Endothelial cell of umbilical vein (primary cell): ENCODE data around the gene STAU1.

Experiments
- CTCF ChIP-seq, 2 donors: IDR thresholded peaks; 1 replicate in 1 of 2; 2 replicates in 1 of 2; pipeline ENCODE4 v1.5.1; 2011; ENCODE audit warnings: low read length in 2 of 2, mild to moderate bottlenecking in 2 of 2, moderate library complexity in 2 of 2, control low read depth in 1 of 2, inconsistent platforms in 1 of 2, low read depth in 1 of 2; ENCODE audit not compliant: insufficient read depth in 1 of 2; ENCODE audit errors: extremely low read depth in 1 of 2
- EZH2 ChIP-seq: IDR thresholded peaks from 2 replicates; pipeline ENCODE4 v1.6.1; 2012; ENCODE audit warnings: borderline replicate concordance, low read depth, mild to moderate bottlenecking, moderate library complexity, low read length, inconsistent platforms; ENCODE audit not compliant: severe bottlenecking
- FOS ChIP-seq: IDR thresholded peaks from 2 replicates; pipeline ENCODE4 v1.6.1; 2011; ENCODE audit warnings: mild to moderate bottlenecking, low read length, moderate library complexity, borderline replicate concordance; ENCODE audit not compliant: insufficient read depth
- JUN ChIP-seq: IDR thresholded peaks from 2 replicates; pipeline ENCODE4 v1.6.1; 2011; ENCODE audit warnings: borderline replicate concordance, low read depth; ENCODE audit not compliant: insufficient read length, insufficient read depth
- POLR2A ChIP-seq: IDR thresholded peaks from 2 replicates; pipeline ENCODE4 v1.6.1; 2012; ENCODE audit warnings: low read depth, mild to moderate bottlenecking, control low read depth, low read length
- POLR2AphosphoS5 ChIP-seq: IDR thresholded peaks from 2 replicates; pipeline ENCODE4 v1.6.1; 2012; ENCODE audit warnings: low read depth, mild to moderate bottlenecking, control low read depth, low read length, moderate library complexity; ENCODE audit not compliant: insufficient read depth
- TF ChIP-seq, protein P1 (sequence below): IDR thresholded peaks from 2 replicates; pipeline ENCODE4 v1.6.1; 2011; ENCODE audit not compliant: insufficient read depth, insufficient read length

DNA sequence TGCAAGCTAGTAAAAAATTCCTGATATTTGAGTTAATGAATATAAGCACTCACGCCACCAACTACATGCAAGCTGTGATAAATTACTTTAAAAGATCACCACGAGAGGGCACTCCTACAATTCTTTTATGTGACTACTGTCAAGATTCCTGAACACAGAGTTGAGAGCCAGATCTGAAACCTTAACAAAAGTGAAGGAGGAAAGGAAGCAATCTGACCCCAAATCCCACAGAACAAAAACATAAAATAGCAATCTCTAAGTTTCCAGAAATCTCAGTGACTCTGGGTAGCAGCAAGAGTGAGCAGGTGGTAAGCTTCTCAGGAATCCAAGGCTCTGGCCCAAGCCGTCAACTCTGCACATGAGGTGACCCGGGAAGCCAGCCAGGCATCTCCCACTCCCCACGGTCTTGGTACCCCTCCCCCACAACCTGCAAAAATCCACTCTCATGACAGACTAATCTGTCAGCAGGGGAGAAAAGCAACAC is 55.1 kb downstream of the STAU1 start:
- TF ChIP-seq CTCF (IDR thresholded peaks at IDR 0.05; ENCODE audit: extremely low read depth in 1 of 2, insufficient read depth in 1 of 2, low read depth in 1 of 2, low read length in 2 of 2), result peak; percentile 29 to 32
- no peak for TF ChIP-seq POLR2A
- no peak for TF ChIP-seq EZH2
- TF ChIP-seq, protein P1, sequence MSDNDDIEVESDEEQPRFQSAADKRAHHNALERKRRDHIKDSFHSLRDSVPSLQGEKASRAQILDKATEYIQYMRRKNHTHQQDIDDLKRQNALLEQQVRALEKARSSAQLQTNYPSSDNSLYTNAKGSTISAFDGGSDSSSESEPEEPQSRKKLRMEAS, result no peak
- no peak for TF ChIP-seq JUN
- no peak for TF ChIP-seq FOS
- TF ChIP-seq POLR2AphosphoS5, result no peak
